Measurements from ENCODE around the gene ODAD2. TPM values are rescaled to one million over a fixed set of nuclear protein-coding genes. Genes with fewer than 3 reads are reported as not detected.

ODAD2 gene
- total RNA-seq, 4 donors from 2014 or later, result 0.14 to 0.48 TPM; not detected in 2

DNA sequence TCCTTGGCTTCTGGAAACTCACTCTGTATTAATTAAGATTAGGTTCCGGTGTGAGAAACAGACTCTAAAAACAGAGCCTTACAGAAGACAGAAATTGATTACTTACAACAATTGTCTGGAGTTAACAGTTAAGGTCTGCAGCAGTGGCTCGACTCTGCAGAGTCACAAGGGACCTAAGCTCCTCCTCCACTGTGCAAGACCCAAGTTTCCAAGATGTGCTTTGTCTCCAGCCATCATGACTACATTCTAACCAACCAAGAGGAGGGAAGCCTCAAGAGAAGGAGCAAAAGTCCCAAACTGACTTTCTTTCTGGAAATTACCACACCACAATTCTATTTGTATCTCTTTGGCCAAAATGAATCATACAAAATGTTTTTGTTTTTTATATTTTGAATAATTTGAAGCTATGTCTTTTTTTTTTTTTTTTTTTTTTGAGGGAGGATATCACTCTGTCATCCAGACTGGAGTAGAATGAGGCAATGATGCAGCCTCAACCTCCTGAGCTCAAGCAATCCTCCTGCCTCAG, 14.2 kb upstream of the ODAD2 start:
- no peaks in the 10 kb centered on the region for H3K36me3 ChIP-seq
- intact Hi-C loops (cut with DNase I; ENCODE audit: low total_unique reads), result no loop called here
- no peaks in the 10 kb centered on the region for H3K9me3 ChIP-seq
- no peaks in the 10 kb centered on the region for H3K4me1 ChIP-seq
- in situ Hi-C loops (cut with MboI; ENCODE audit: low pct_ligation_motif_present in 1 of 4, low pct_unique_long_range_greater_than_20kb in 1 of 4, low sequenced_read_pairs in 3 of 4), result no loop called here
- H3K27ac ChIP-seq, result no peak overlapping the region
- H3K4me3 ChIP-seq, result no peak overlapping the region
- DNase-seq, result no peak
- TF ChIP-seq POLR2A (IDR thresholded peaks at IDR 0.05), result no peak
- H3K27me3 ChIP-seq, result no peaks in the 10 kb centered on the region
- 54 to 55% methylated on average over 2 of the region's 2 CpGs for WGBS, 2 donors (ENCODE audit: low coverage in 1 of 2)

DNA sequence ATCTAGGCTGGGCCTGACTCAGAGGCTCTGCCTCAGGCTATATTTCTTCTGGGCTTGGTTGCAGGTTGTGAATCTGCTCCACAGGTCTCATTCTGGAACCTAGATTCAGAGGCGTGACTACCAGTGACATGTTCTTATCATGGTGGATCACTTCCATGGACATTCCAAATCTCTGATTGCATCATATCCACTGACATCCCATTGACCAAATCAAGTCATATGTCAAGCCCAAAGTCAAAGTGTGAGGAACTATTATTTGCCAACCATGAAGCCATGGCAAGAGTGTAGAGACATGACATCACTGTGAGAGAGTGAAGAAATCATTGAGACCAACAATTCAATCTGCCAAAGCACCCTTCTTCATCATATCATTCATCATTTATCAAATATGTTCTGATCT, 11.9 kb upstream of the ODAD2 start:
- Histone ChIP-seq H3K27ac (no peak overlapping the region), H3K9me3 (no peaks in the 10 kb centered on the region), H3K4me1 (no peaks in the 10 kb centered on the region), H3K4me3 (no peak overlapping the region), H3K27me3 (no peaks in the 10 kb centered on the region), H3K36me3 (no peaks in the 10 kb centered on the region)
- 100% methylated on average over 1 of the region's 1 CpG; no CpG with 5 or more reads in 1 of the 2 donors for WGBS, 2 donors (ENCODE audit: low coverage in 1 of 2)
- in situ Hi-C loops (cut with MboI; ENCODE audit: low pct_ligation_motif_present in 1 of 4, low pct_unique_long_range_greater_than_20kb in 1 of 4, low sequenced_read_pairs in 3 of 4), result no loop called here
- no peak for DNase-seq
- intact Hi-C loops (cut with DNase I; ENCODE audit: low total_unique reads), result no loop called here
- TF ChIP-seq POLR2AphosphoS5 (IDR thresholded peaks at IDR 0.05) (no peak), EP300 (IDR thresholded peaks at IDR 0.05; ENCODE audit: low read depth) (no peak), POLR2A (IDR thresholded peaks at IDR 0.05) (no peak)
- TF ChIP-seq, protein P1, sequence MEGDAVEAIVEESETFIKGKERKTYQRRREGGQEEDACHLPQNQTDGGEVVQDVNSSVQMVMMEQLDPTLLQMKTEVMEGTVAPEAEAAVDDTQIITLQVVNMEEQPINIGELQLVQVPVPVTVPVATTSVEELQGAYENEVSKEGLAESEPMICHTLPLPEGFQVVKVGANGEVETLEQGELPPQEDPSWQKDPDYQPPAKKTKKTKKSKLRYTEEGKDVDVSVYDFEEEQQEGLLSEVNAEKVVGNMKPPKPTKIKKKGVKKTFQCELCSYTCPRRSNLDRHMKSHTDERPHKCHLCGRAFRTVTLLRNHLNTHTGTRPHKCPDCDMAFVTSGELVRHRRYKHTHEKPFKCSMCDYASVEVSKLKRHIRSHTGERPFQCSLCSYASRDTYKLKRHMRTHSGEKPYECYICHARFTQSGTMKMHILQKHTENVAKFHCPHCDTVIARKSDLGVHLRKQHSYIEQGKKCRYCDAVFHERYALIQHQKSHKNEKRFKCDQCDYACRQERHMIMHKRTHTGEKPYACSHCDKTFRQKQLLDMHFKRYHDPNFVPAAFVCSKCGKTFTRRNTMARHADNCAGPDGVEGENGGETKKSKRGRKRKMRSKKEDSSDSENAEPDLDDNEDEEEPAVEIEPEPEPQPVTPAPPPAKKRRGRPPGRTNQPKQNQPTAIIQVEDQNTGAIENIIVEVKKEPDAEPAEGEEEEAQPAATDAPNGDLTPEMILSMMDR (IDR thresholded peaks at IDR 0.05), result no peak

DNA sequence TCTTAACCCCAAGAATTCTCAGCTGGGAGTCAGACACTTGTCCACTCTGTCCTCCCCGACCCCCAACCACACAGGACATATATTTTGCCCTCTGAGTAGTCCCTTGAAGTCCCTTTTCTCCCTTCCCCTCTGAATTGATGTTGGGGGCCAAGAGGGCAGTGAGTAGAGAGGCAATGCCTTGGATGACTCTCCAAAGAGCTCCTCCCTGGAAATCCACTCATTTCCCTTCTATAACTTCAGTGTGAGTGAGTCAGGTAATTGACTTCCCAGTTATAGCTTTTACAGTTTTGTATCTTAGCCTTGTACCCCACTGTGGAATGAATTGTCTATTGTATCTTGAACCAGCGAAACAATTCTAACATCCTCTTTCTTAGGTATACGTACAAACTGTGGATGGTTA, 9.2 kb upstream of the ODAD2 start:
- in situ Hi-C loops (cut with MboI; ENCODE audit: low pct_ligation_motif_present in 1 of 4, low pct_unique_long_range_greater_than_20kb in 1 of 4, low sequenced_read_pairs in 3 of 4), result no loop called here
- no peaks in the 10 kb centered on the region for H3K27me3 ChIP-seq
- 78 to 82% methylated on average over 2 to 3 of the region's 3 CpGs for WGBS, 2 donors (ENCODE audit: low coverage in 1 of 2)
- DNase-seq, result no peak
- TF ChIP-seq POLR2A (IDR thresholded peaks at IDR 0.05) (no peak), POLR2AphosphoS5 (IDR thresholded peaks at IDR 0.05) (no peak), EP300 (IDR thresholded peaks at IDR 0.05; ENCODE audit: low read depth) (no peak)
- TF ChIP-seq, protein P1 (IDR thresholded peaks at IDR 0.05), result no peak
- intact Hi-C loops (cut with DNase I; ENCODE audit: low total_unique reads), result loop anchor here (1.0 kb wide), 1 partner anchor 22 kb away; no protein-coding TSS in a partner anchor
- H3K4me1 ChIP-seq, result no peaks in the 10 kb centered on the region
- H3K9me3 ChIP-seq, result no peaks in the 10 kb centered on the region
- no peaks in the 10 kb centered on the region for H3K36me3 ChIP-seq
- no peak overlapping the region for H3K27ac ChIP-seq
- H3K4me3 ChIP-seq, result no peak overlapping the region

DNA sequence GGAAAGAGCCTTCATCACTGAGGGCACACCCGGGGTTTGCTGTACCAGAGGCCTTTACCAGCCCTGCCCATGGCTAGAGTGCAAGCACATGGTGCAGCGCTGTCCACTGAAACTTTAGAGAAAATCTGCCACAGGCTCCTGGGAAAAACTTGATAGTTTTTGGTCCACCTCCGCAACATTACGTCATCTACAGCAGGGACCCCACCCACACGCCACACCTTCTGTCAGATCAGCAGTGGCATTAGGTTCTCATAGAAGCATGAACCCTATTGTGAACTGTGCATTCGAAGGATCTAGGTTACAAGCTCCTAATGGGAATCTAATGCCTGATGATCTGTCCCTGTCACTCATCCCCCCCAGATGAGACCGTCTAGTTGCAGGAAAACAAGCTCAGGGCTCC, 2.5 kb upstream of the ODAD2 start:
- WGBS, 2 donors (ENCODE audit: low coverage in 1 of 2), result 87 to 100% methylated on average over 1 to 7 of the region's 7 CpGs
- intact Hi-C loops (cut with DNase I; ENCODE audit: low total_unique reads), result no loop called here

More for the DNA sequence above, 2.5 kb upstream of the ODAD2 start:
- Histone ChIP-seq H3K36me3 (no peaks in the 10 kb centered on the region), H3K4me1 (peaks cover 0 to 10% (median 7%) of the 10 kb centered on the region in 4 donors), H3K27ac (no peak overlapping the region), H3K4me3 (no peak overlapping the region), H3K9me3 (no peaks in the 10 kb centered on the region), H3K27me3 (peaks cover 36% of the 10 kb centered on the region)
- TF ChIP-seq, protein P1 (IDR thresholded peaks at IDR 0.05), result no peak
- TF ChIP-seq EP300 (IDR thresholded peaks at IDR 0.05; ENCODE audit: low read depth) (no peak), POLR2AphosphoS5 (IDR thresholded peaks at IDR 0.05) (no peak), POLR2A (IDR thresholded peaks at IDR 0.05) (no peak)
- DNase-seq, result no peak
- in situ Hi-C loops (cut with MboI; ENCODE audit: low pct_ligation_motif_present in 1 of 4, low pct_unique_long_range_greater_than_20kb in 1 of 4, low sequenced_read_pairs in 3 of 4), result no loop called here

Data from transverse colon (tissue), 4 donors.